22Rv1 (cell line): Measurements from ENCODE around the gene IGSF6.

Experiments used
- CTCF ChIP-seq: fragments of 450-650 bp; IDR thresholded peaks from 2 replicates; pipeline ENCODE4 v1.5.1; 2017; ENCODE audit warnings: mild to moderate bottlenecking
- ZFX ChIP-seq: fragments of 450-650 bp; IDR thresholded peaks from 2 replicates; pipeline ENCODE4 v1.6.1; 2017; ENCODE audit warnings: antibody characterized with exemption, borderline replicate concordance

GRCh38 chr16:21597561-21598030 is 54.8 kb downstream of the IGSF6 start:
- TF ChIP-seq CTCF (no peak), ZFX (no peak)
